ENCODE measurements around the gene PDZD4. TPM values are rescaled to one million over a fixed set of nuclear protein-coding genes. Genes with fewer than 3 reads are reported as not detected.

The PDZD4 gene
- total and polyA plus RNA-seq, 2 of the 4 experiments (the other 2 are of a cell fraction), result under 0.01 to 0.38 TPM

DNA sequence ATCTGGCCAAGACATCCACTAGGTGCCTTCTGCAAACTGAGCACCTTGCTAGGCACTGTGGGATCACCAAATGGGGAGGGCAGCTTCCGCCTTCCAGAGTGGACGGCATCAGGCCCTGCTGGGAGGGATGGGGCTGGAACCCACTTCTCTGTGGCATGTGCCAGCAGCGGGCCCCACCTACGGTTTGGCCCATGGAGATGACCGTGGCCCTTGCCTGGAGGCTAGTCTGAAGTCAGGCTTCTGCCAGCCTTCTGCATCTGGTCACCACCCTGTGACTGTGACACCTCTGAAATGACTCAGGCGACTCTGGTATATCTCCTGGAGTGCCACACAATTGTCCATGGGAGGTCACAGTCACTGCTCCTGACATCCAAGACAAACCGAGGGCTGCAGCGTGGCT is 28.7 kb downstream of the PDZD4 start:
- in situ Hi-C loops (cut with MboI; ENCODE audit: low sequenced_read_pairs) (no loop called here), intact Hi-C loops (cut with micrococcal nuclease) (no loop called here), dilution Hi-C loops (cut with HindIII; ENCODE audit: low sequenced_read_pairs, unreplicated experiment) (no loop called here)
- Histone ChIP-seq H3K9me3 (ENCODE audit: control insufficient read depth, insufficient read depth, low read length) (peaks cover 2% of the 10 kb centered on the region; the same call in 1 of the 2 replicates), H3K56ac (ENCODE audit: extremely low read depth, insufficient read depth, low read length) (no peak overlapping the region), H2BK5ac (ENCODE audit: low read depth, low read length, poor library complexity, severe bottlenecking) (no peak overlapping the region), H3K4ac (ENCODE audit: low read depth, low read length) (no peak overlapping the region), H2BK15ac (ENCODE audit: low read depth, low read length) (no peak overlapping the region), H3K36me3 (ENCODE audit: control insufficient read depth, insufficient read depth, low read length) (peaks cover 15% of the 10 kb centered on the region), H4K5ac (ENCODE audit: low read depth, low read length) (no peak overlapping the region), H4K20me1 (ENCODE audit: insufficient read depth, low read length) (no peaks in the 10 kb centered on the region), H4K8ac (ENCODE audit: low read depth in 2 of 2, low read length in 2 of 2) (no peak overlapping the region), H3K9ac (ENCODE audit: low read depth, low read length) (no peak overlapping the region), H2AFZ (replicated peaks; ENCODE audit: low read length, poor library complexity) (no peak overlapping the region), H2AK9ac (replicated peaks; ENCODE audit: low read depth, low read length, poor library complexity) (no peak overlapping the region), H2BK120ac (ENCODE audit: low read depth, low read length) (no peak overlapping the region), H3K9me1 (ENCODE audit: insufficient read depth, low read length) (no peaks in the 10 kb centered on the region), H3K27me3 (ENCODE audit: control insufficient read depth, insufficient read depth, low read length) (no peaks in the 10 kb centered on the region; the same call in 1 of the 2 replicates), H3K4me2 (ENCODE audit: low read depth, low read length) (no peak overlapping the region), H3K4me3 (ENCODE audit: insufficient read depth, low read depth, low read length) (no peak overlapping the region), H3K27ac (ENCODE audit: insufficient read depth, low read length) (no peak overlapping the region), H3K18ac (ENCODE audit: low read depth, low read length) (no peak overlapping the region), H2BK20ac (ENCODE audit: low read depth, low read length) (no peak overlapping the region), H3K79me1 (ENCODE audit: low read depth in 1 of 2, low read length in 2 of 2) (peaks cover 0 to 1% of the 10 kb centered on the region in 2 experiments; a peak in 1 of 4 replicates), H3K4me1 (ENCODE audit: control insufficient read depth, insufficient read depth, low read length) (no peaks in the 10 kb centered on the region), H3K14ac (replicated peaks; ENCODE audit: low read depth, low read length) (no peak overlapping the region), H3K23ac (ENCODE audit: low read depth, low read length) (no peak overlapping the region), H4K91ac (ENCODE audit: insufficient read depth, low read depth, low read length) (no peak overlapping the region), H2AK5ac (ENCODE audit: low read depth, low read length) (no peak overlapping the region)
- no TSS peak for BruUV-seq (replicated peaks)
- WGBS, 2 experiments (ENCODE audit: extremely low coverage in 2 of 2, insufficient read length in 1 of 2), result 84% methylated on average over 4 of the region's 8 CpGs; no CpG with 5 or more reads in 1 of the 2 experiments
- ChIA-PET POLR2A (ENCODE audit: unreplicated experiment) (interaction anchor here (0.6 kb wide), 1 partner anchor 45 kb away, joined by 3 read pairs; no protein-coding TSS in a partner anchor), CTCF (no interaction called here)
- DNase-seq (no peak), ATAC-seq (ENCODE audit: low read depth) (no peak)
- TF ChIP-seq MAFK (IDR thresholded peaks at IDR 0.05; ENCODE audit: low read depth, low read length) (no peak), FOS (IDR thresholded peaks at IDR 0.05; ENCODE audit: low read depth, low read length) (no peak)

Measured in IMR-90 (cell line).